ENCODE data around the gene ZBTB42. TPM values are rescaled to one million over a fixed set of nuclear protein-coding genes. Genes with fewer than 3 reads are reported as not detected.

The ZBTB42 gene
- total RNA-seq, 2 donors from 2014 or later, result 6.6 to 7.0 TPM

GRCh38 chr14:104817930-104818713 lies 17.2 kb downstream of the ZBTB42 start:
- Histone ChIP-seq H3K9me3 (no peaks in the 10 kb centered on the region), H3K27ac (no peak overlapping the region), H3K9ac (ENCODE audit: low read depth in 2 of 2, low read length in 2 of 2) (no peak overlapping the region), H3K27me3 (no peaks in the 10 kb centered on the region), H3K4me1 (peaks cover 7% of the 10 kb centered on the region), H3K4me3 (no peak overlapping the region), H3K36me3 (no peaks in the 10 kb centered on the region)
- peak; percentile 16 for DNase-seq
- intact Hi-C loops (cut with DNase I), result no loop called here
- TF ChIP-seq CTCF (IDR thresholded peaks at IDR 0.05), result no peak

- Histone ChIP-seq H3K27me3 (no peaks in the 10 kb centered on the region), H3K4me3 (no peak overlapping the region), H3K27ac (no peak overlapping the region), H3K4me1 (peaks cover 7% of the 10 kb centered on the region), H3K9me3 (no peaks in the 10 kb centered on the region), H3K9ac (ENCODE audit: low read depth in 2 of 2, low read length in 2 of 2) (no peak overlapping the region), H3K36me3 (no peaks in the 10 kb centered on the region)
- intact Hi-C loops (cut with DNase I), result no loop called here
- peak; percentile 16 for DNase-seq
- no peak for TF ChIP-seq CTCF (IDR thresholded peaks at IDR 0.05)
Observed at GRCh38 chr14:104818714-104819161, 17.8 kb downstream of the ZBTB42 start.

- no peaks in the 10 kb centered on the region for H3K27me3 ChIP-seq
- no peak overlapping the region for H3K27ac ChIP-seq
- peak; percentile 19 for DNase-seq
- intact Hi-C loops (cut with DNase I), result no loop called here
- no peak for TF ChIP-seq CTCF (IDR thresholded peaks at IDR 0.05)
- H3K36me3 ChIP-seq, result no peaks in the 10 kb centered on the region
- H3K9ac ChIP-seq (ENCODE audit: low read depth in 2 of 2, low read length in 2 of 2), result no peak overlapping the region
- peaks cover 7% of the 10 kb centered on the region for H3K4me1 ChIP-seq
- H3K4me3 ChIP-seq, result no peak overlapping the region
- H3K9me3 ChIP-seq, result no peaks in the 10 kb centered on the region
Observed at GRCh38 chr14:104819361-104819781, 18.5 kb downstream of the ZBTB42 start.

- peaks cover 6% of the 10 kb centered on the region for H3K4me1 ChIP-seq
- TF ChIP-seq CTCF (IDR thresholded peaks at IDR 0.05), result peak; percentile 12
- H3K9me3 ChIP-seq, result no peaks in the 10 kb centered on the region
- DNase-seq, result peak; percentile 64
- H3K27ac ChIP-seq, result no peak overlapping the region
- intact Hi-C loops (cut with DNase I), result no loop called here
- H3K36me3 ChIP-seq, result no peaks in the 10 kb centered on the region
- H3K9ac ChIP-seq (ENCODE audit: low read depth in 2 of 2, low read length in 2 of 2), result no peak overlapping the region
- no peak overlapping the region for H3K4me3 ChIP-seq
- H3K27me3 ChIP-seq, result no peaks in the 10 kb centered on the region
Observed at GRCh38 chr14:104820669-104821228, 19.8 kb downstream of the ZBTB42 start.

- Histone ChIP-seq H3K4me1 (peaks cover 8% of the 10 kb centered on the region), H3K9me3 (no peaks in the 10 kb centered on the region), H3K4me3 (no peak overlapping the region), H3K36me3 (no peaks in the 10 kb centered on the region), H3K27ac (peak overlapping the region; percentile 20), H3K9ac (ENCODE audit: low read depth in 2 of 2, low read length in 2 of 2) (no peak overlapping the region), H3K27me3 (no peaks in the 10 kb centered on the region)
- intact Hi-C loops (cut with DNase I), result no loop called here
- TF ChIP-seq CTCF (IDR thresholded peaks at IDR 0.05), result no peak
- peak; percentile 22 for DNase-seq
Observed at GRCh38 chr14:104821229-104821945, 20.5 kb downstream of the ZBTB42 start.
